ENCODE measurements around the gene ARL15.

DNA sequence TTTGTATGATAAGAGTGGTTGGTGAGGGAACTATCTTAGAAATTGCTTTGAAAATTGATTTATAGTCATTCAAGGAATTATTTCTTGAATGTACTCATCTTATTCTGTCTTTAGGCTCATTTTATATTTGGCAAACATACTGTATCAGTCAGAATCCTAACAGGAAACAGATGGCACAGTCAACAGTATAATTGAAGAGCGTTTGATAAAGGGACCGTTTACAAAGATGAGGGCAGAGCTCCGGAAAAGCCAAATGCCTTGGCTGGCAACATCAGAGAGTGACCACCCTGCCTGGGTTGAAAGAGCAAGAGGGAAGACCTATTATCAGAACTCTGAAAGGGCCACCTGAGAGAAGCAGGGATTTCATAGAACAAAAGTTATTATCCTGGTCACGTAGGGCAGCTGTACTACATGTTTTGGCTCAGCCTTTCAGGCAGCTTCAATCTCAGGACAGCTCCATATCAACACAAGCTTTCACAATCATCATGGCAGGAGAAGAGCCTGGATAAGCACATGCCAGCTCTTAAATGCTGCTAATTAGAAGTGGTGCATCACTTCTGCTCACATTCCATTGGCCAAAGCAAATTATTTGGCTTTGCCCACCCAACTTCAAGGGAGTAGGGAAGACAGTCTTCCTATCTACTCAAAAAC lies 47.2 kb upstream of the ARL15 start:
- TF ChIP-seq SIN3A (IDR thresholded peaks at IDR 0.05; ENCODE audit: borderline replicate concordance, low read depth, low read length): no peak
- TF ChIP-seq, protein P1, sequence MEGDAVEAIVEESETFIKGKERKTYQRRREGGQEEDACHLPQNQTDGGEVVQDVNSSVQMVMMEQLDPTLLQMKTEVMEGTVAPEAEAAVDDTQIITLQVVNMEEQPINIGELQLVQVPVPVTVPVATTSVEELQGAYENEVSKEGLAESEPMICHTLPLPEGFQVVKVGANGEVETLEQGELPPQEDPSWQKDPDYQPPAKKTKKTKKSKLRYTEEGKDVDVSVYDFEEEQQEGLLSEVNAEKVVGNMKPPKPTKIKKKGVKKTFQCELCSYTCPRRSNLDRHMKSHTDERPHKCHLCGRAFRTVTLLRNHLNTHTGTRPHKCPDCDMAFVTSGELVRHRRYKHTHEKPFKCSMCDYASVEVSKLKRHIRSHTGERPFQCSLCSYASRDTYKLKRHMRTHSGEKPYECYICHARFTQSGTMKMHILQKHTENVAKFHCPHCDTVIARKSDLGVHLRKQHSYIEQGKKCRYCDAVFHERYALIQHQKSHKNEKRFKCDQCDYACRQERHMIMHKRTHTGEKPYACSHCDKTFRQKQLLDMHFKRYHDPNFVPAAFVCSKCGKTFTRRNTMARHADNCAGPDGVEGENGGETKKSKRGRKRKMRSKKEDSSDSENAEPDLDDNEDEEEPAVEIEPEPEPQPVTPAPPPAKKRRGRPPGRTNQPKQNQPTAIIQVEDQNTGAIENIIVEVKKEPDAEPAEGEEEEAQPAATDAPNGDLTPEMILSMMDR (IDR thresholded peaks at IDR 0.05): no peak
- TF ChIP-seq RAD21 (IDR thresholded peaks at IDR 0.05; ENCODE audit: low read length): no peak

Data from SK-N-SH (cell line).